Measurements from ENCODE around the gene SIX5. TPM values are rescaled to one million over a fixed set of nuclear protein-coding genes. Genes with fewer than 3 reads are reported as not detected.

The SIX5 gene
- total and polyA plus RNA-seq, 9 of the 15 experiments (the other 6 are each of a cell fraction or from before 2014, with no cell fraction given), result 1.4 to 17.2 (median 7.4) TPM; not detected in 2

GRCh38 chr19:45771311-45771933 is 2.4 kb upstream of the SIX5 start:
- Histone ChIP-seq H3K36me3 (ENCODE audit: control insufficient read depth, insufficient read depth, low read length) (peaks cover 14% of the 10 kb centered on the region; the same call in 1 of the 3 replicates), H4K20me1 (replicated peaks; ENCODE audit: control insufficient read depth, insufficient read depth, low read length) (no peaks in the 10 kb centered on the region)
- BruUV-seq (replicated peaks), result no TSS peak

More at GRCh38 chr19:45771311-45771933, 2.4 kb upstream of the SIX5 start:
- Histone ChIP-seq H3K4me2 (ENCODE audit: insufficient read depth, low read length) (peak overlapping the region; percentile 92), H3K4me3 (peak overlapping the region; percentile 56; the same call in 1 of the 2 replicates), H3K4me1 (replicated peaks in 1 of 2; ENCODE audit: control insufficient read depth in 2 of 2, insufficient read depth in 2 of 2, low read length in 2 of 2) (peaks cover 10 to 60% of the 10 kb centered on the region in 2 experiments; a peak in 4 of 5 replicates), H3K79me2 (ENCODE audit: control insufficient read depth, insufficient read depth, low read length) (peaks cover 17% of the 10 kb centered on the region; the same call in 2 of the 3 replicates), H2AFZ (ENCODE audit: low read depth, low read length) (no peak overlapping the region), H3K27ac (ENCODE audit: extremely low read depth, low read depth, low read length) (peak overlapping the region; percentile 50; the same call in 1 of the 3 replicates), H3K9ac (ENCODE audit: insufficient read depth in 1 of 2, low read depth in 2 of 2, low read length in 2 of 2) (peak overlapping the region; percentile 28 to 89; a peak in 3 of 4 replicates), H3K27me3 (ENCODE audit: control insufficient read depth in 2 of 2, insufficient read depth in 2 of 2, low read length in 2 of 2) (no peaks in the 10 kb centered on the region), H3K9me1 (ENCODE audit: control insufficient read depth, insufficient read depth, low read length) (no peaks in the 10 kb centered on the region), H3K9me3 (replicated peaks; ENCODE audit: control insufficient read depth, insufficient read depth, low read depth, low read length) (no peaks in the 10 kb centered on the region)
- intact Hi-C loops (cut with micrococcal nuclease) (no loop called here), in situ Hi-C loops (cut with MboI) (no loop called here)
- 61% methylated on average over 16 of the region's 46 CpGs for WGBS (ENCODE audit: insufficient coverage, low coverage, missing lambda C conversion rate)
- DNase-seq (ENCODE audit: extremely low read depth in 1 of 4, low spot score in 3 of 4) (no peak), ATAC-seq (no peak), FAIRE-seq (no peak)
- no peak for TF ChIP-seq KLF10 (CRISPR knock-in tag; IDR thresholded peaks at IDR 0.05)
- TF ChIP-seq FIP1L1 (IDR thresholded peaks at IDR 0.05; ENCODE audit: low read depth, low read length, poor library complexity, severe bottlenecking), result peak; percentile 54
- TF ChIP-seq POLR2G (IDR thresholded peaks at IDR 0.05; ENCODE audit: low read depth, low read length), result peak; percentile 68
- ChIA-PET POLR2A (interaction anchor here (0.6 to 5.9 kb wide), 7 partner anchors 11 to 131 kb away, joined by 3 to 70 read pairs (median 7); partner anchors contain the start of genes DMPK, DMWD, MYPOP and QPCTL), CTCF (ENCODE audit: low intra/inter-chr PET ratio) (interaction anchor here (2.9 kb wide), 1 partner anchor 28 kb away, joined by 22 read pairs; no protein-coding TSS in a partner anchor)
